22Rv1 (cell line): ENCODE data around the gene C11orf91.

Experiments
- H3K27ac ChIP-seq: fragments of 450-650 bp; 2 replicates; pipeline ENCODE4 v1.5.1; 2017
- ZFX ChIP-seq: fragments of 450-650 bp; IDR thresholded peaks from 2 replicates; pipeline ENCODE4 v1.6.1; 2017; ENCODE audit warnings: antibody characterized with exemption, borderline replicate concordance
- TF ChIP-seq, protein P1 (sequence below): fragments of 450-650 bp; IDR thresholded peaks from 2 replicates; pipeline ENCODE4 v1.5.1; 2017; ENCODE audit warnings: mild to moderate bottlenecking

The C11orf91 gene

DNA sequence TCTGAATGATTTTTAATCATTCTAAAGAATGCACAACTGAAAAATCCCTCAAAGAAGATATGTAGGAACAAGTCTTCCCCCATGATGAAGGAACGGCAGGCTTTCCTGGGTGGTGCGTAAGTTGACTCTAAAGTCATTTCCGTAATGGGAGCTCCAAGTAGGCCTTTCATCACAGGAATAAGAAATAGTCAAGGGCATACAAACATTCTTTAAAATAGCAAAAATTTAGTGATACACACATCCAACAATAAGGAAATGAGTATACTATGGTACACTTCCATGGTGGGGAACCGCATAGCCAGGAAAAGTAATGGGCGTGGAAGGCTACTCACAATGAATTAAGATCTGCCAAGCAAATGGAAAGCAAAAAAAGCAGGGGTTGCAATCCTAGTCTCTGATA is 24.9 kb upstream of the C11orf91 start:
- TF ChIP-seq, protein P1, sequence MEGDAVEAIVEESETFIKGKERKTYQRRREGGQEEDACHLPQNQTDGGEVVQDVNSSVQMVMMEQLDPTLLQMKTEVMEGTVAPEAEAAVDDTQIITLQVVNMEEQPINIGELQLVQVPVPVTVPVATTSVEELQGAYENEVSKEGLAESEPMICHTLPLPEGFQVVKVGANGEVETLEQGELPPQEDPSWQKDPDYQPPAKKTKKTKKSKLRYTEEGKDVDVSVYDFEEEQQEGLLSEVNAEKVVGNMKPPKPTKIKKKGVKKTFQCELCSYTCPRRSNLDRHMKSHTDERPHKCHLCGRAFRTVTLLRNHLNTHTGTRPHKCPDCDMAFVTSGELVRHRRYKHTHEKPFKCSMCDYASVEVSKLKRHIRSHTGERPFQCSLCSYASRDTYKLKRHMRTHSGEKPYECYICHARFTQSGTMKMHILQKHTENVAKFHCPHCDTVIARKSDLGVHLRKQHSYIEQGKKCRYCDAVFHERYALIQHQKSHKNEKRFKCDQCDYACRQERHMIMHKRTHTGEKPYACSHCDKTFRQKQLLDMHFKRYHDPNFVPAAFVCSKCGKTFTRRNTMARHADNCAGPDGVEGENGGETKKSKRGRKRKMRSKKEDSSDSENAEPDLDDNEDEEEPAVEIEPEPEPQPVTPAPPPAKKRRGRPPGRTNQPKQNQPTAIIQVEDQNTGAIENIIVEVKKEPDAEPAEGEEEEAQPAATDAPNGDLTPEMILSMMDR: no peak
- no peak overlapping the region for H3K27ac ChIP-seq

DNA sequence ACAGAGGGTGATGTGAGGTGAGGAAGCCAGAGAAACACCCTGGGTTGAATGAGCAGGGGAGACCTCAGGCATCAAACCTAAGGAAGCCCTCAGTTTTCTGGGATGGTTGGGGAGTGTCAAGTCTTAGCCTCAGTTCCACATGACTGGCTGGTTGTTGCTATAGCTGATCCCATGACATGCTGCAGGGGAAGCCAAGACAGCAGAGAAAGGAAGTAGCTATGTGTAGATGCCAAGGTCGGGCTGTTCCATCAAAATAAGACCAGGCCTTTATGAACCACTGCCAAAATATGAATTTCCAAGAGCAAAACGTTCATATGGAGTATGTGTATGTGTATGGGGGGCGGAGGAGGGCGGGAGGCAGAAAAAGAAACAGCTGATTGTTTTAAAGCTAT is 24.0 kb upstream of the C11orf91 start:
- no peak for TF ChIP-seq ZFX
- TF ChIP-seq, protein P1: no peak
- no peak overlapping the region for H3K27ac ChIP-seq

DNA sequence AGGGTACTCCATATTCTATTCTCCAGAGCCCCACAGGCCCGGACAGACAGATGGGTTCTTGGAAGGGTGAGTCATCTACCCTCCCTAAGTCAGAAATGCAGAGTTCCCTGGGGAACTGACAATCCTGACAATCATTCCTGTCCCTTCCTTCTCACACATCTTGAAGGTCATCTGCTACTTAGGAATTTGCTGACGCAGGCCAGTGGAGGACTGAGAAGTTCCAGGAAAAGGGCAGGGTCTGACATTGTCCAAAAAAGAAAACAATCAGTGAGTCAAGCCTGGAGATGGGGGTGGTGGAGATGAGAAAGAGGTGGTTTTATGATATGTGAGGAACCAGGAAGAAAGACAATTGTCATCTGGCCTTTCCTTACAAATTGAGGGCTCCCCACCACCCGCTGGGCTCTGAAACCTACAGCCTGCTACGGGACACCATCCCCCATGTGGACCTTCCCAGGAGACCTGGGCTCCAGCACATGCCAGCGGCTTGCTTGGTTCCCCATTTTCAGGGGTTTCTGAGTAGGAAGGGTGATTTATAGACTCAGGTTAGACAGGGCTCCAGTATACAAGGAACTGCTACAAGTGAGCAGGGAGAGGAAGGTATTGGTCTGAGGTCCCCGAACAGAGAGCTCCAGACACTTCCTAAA is 22.7 kb upstream of the C11orf91 start:
- TF ChIP-seq, protein P1: no peak
- TF ChIP-seq ZFX: no peak
- H3K27ac ChIP-seq: no peak overlapping the region

DNA sequence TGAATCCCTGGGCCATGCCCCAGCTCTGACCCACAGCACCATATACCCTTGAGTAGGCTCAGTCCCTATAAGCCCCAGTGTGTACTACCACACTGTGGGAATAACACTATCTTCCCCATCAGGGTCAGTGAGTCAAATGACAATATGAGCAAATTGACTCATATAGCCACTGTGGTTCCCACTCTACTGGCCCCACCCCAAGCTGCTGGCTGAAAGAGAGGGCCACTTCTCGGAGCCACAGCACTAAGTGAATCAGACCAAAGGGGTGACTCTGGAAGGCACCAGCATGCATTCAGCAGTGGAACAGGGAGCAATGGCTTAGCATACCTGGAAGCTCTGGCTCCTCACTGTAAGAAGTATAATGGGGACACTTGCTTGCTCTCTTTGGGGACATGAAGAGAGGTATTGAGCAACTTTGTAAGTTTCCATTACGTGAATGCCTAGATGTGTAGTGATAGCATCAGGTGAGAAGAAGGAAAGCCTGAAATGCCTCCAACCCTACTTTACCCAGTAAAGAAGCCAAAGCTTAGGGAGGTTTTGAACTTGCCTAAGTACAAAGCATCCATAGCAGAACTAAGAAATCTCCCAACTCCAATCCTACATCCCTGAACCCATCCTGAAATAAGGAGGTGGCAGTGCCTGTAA is 22.1 kb upstream of the C11orf91 start:
- TF ChIP-seq, protein P1: no peak
- TF ChIP-seq ZFX: no peak
- H3K27ac ChIP-seq: no peak overlapping the region

DNA sequence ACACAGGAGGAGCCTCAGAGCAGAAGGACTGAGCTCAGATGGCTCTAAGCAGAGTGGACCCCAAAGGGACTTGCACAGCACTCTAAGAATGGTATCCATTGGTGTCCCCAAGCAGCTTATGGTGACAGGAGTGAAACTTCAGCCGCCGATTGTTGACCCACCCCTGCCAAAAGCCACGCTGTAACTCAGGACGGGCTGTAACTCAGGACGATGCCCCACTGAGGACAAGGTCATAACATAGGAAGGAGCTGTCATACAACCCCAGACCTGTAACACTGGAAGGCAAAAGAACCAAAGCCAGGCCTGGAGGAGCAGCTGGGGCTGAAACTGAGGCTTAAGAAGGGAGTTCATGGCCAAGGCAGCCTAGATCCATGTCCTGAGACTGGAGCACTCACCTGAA is 21.4 kb upstream of the C11orf91 start:
- no peak overlapping the region for H3K27ac ChIP-seq
- TF ChIP-seq, protein P1: no peak
- TF ChIP-seq ZFX: no peak

DNA sequence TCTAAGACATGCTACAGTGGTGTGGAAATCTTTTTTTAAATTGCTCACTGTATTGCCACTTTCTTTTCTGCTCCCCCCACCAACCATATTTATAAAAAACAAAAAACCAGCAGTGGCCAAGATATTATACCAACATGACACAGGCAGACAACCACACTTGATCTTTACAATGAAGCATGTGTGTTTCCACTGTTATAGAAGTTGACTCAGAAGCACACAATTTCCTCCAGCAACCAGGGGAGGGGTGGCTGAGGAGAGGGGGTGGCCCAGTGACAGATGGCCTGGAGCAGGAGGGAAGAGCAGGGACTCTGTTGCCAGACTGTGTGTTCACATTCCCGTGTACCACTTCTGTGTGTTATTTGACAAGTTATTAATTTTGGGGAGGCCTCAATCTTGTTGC is 20.8 kb upstream of the C11orf91 start:
- TF ChIP-seq ZFX: no peak
- TF ChIP-seq, protein P1: no peak
- no peak overlapping the region for H3K27ac ChIP-seq

DNA sequence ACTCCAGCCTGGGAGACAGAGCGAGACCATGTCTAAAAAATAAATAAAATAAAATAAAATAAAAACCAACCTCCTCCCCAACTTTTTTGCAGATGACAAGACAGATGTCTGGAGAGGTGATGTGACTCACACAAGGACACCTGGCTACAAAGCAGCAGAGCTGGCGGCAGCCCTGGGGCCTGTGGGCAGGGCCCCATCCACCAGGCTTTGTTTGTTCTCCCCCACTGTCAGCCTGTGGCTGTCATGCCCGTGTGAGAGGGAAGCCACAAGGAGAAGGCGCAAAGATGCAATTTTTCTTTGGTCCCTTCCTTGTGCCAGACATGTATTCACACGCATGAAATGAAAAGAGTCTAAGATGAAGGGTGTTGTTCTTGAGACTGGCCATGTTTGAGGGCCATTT is 19.0 kb upstream of the C11orf91 start:
- no peak for TF ChIP-seq ZFX
- TF ChIP-seq, protein P1: no peak
- no peak overlapping the region for H3K27ac ChIP-seq
